Measurements from ENCODE around the gene HPS4. TPM values are rescaled to one million over a fixed set of nuclear protein-coding genes. Genes with fewer than 3 reads are reported as not detected.
A peak's percentile ranks its signal among the peaks of the same experiment; 100 is the strongest.

The HPS4 gene
- total and polyA plus RNA-seq, 11 donors: 6.2 to 15.0 (median 9.3) TPM

DNA sequence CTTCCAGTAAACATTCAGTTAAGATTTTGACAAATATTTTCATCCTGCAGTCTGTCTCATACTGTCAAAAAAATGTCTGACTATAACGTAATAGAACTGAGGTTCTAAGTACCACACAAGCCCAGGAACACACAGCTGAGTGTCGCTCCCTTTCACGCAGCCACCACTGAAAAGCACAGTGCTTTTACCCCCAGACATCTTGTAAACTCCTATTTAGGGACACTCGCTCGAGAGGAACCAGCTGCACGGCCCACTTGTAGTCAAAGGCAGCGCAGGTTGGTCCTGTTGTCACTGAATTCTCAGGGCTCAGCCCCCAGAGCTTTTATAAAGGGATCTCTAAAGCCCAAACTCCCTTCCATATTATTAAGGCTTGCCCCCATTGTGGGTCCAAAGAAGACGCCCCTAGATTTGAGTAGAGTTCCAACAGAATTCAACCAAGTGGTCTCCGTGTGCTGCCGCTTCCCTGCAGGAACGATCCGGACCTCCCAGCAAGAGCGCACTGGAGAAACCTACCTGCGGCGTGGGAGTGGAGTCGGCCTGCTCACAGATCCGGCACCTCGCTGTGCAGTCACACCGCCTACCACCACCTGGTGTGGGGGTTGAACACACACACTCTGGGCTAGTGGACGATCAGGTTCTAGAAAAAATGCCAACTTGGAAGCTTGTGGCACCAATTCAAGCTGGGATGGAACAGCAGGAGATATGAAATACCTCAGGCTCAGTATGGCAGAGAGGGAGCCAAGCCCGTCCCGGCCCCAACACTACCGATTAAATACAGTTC lies 31.2 kb downstream of the HPS4 start:
- TF ChIP-seq, protein P1, sequence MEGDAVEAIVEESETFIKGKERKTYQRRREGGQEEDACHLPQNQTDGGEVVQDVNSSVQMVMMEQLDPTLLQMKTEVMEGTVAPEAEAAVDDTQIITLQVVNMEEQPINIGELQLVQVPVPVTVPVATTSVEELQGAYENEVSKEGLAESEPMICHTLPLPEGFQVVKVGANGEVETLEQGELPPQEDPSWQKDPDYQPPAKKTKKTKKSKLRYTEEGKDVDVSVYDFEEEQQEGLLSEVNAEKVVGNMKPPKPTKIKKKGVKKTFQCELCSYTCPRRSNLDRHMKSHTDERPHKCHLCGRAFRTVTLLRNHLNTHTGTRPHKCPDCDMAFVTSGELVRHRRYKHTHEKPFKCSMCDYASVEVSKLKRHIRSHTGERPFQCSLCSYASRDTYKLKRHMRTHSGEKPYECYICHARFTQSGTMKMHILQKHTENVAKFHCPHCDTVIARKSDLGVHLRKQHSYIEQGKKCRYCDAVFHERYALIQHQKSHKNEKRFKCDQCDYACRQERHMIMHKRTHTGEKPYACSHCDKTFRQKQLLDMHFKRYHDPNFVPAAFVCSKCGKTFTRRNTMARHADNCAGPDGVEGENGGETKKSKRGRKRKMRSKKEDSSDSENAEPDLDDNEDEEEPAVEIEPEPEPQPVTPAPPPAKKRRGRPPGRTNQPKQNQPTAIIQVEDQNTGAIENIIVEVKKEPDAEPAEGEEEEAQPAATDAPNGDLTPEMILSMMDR (IDR thresholded peaks at IDR 0.05): no peak
- TF ChIP-seq POLR2A (IDR thresholded peaks at IDR 0.05): no peak
- intact Hi-C loops (cut with DNase I): loop anchor here in 1 of 10 donors (10.0 kb wide), 1 partner anchor 48 kb away; no protein-coding TSS in a partner anchor
- ATAC-seq (no peak), DNase-seq (no peak)
- Histone ChIP-seq H3K4me1 (peaks cover 0 to 8% (median 0%) of the 10 kb centered on the region in 12 donors), H3K36me3 (peaks cover 3 to 62% (median 54%) of the 10 kb centered on the region in 9 donors), H3K9me3 (no peaks in the 10 kb centered on the region), H3K27me3 (no peaks in the 10 kb centered on the region), H3K4me3 (no peak overlapping the region), H3K27ac (no peak overlapping the region)
- 92 to 94% (median 93%) methylated on average over 22 to 23 of the region's 23 CpGs for WGBS, 4 donors

DNA sequence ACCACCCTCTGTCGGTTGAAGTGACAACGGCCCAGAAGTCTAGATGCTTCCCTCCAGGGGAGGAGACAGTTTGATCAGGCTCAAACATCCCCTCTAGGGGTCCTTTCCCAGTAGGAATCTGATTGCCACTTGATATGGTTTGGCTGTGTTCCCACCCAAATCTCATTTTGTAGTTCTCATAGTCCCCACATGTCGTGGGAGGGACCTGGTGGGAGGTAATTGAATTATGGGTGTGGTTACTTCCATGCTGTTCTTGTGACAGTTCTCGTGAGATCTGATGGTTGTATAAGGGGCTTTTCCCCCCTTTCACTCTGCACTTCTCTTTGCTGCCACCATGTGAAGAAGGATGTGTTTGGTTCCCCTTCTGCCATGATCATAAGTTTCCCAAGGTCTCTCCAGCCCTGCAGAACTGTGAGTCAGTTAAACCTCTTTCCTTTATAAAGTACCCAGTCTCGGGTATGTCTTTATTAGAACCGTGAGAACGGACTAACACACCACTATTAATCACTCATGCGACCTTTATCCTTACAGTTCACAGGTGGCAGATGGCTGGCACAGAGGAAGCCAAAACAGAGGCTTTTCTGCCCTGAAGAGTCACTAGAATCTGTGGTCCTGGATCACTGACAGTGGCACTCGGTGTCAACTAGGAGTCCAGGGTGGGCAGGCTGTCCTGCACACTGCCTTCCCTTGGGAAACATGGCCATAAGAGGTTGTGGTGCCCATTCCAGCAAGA lies 33.0 kb downstream of the HPS4 start:
- H3K9me3 ChIP-seq: no peaks in the 10 kb centered on the region
- no peaks in the 10 kb centered on the region for H3K27me3 ChIP-seq
- no peak overlapping the region for H3K27ac ChIP-seq
- H3K36me3 ChIP-seq: peaks cover 3 to 44% (median 36%) of the 10 kb centered on the region in 9 donors
- intact Hi-C loops (cut with DNase I): loop anchor here in 1 of 10 donors (10.0 kb wide), 1 partner anchor 46 kb away; no protein-coding TSS in a partner anchor
- ATAC-seq (no peak), DNase-seq (no peak)
- 81 to 89% (median 83%) methylated on average over 9 of the region's 9 CpGs for whole genome bisulfite sequencing, 4 donors
- H3K4me3 ChIP-seq: no peak overlapping the region
- H3K4me1 ChIP-seq: peaks cover 0 to 8% (median 0%) of the 10 kb centered on the region in 12 donors
- TF ChIP-seq, protein P1 (IDR thresholded peaks at IDR 0.05): no peak
- no peak for TF ChIP-seq POLR2A (IDR thresholded peaks at IDR 0.05)

DNA sequence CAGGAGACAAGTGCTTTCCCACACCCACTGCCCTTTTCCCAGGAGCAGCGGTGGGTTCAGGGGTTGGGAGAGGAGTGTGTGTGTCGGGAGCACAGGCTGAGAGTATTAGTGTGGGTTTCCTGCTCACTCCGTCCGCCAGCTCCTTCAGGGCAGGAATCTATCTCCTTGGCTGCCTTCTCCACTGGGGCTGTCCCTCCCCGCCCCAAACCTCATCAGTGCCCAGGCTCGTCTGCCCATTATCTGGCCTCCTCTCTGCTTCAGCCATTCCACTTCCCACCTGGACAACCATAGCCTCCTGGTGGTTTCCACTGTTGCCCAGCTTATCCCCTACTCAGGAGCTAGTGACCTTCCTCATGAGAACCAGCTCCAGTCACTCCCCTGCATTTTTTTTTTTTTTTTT lies 34.6 kb downstream of the HPS4 start:
- peaks cover 0 to 8% (median 0%) of the 10 kb centered on the region in 12 donors for H3K4me1 ChIP-seq
- TF ChIP-seq, protein P1 (IDR thresholded peaks at IDR 0.05): no peak
- no peak for TF ChIP-seq POLR2A (IDR thresholded peaks at IDR 0.05)
- WGBS, 4 donors: 37 to 64% (median 54%) methylated on average over 6 of the region's 6 CpGs
- no peak overlapping the region for H3K27ac ChIP-seq
- H3K27me3 ChIP-seq: no peaks in the 10 kb centered on the region
- H3K4me3 ChIP-seq: no peak overlapping the region
- DNase-seq (no peak), ATAC-seq (peak in 1 of 4 donors; percentile 24)
- peaks cover 3 to 38% (median 31%) of the 10 kb centered on the region in 9 donors for H3K36me3 ChIP-seq
- H3K9me3 ChIP-seq: no peaks in the 10 kb centered on the region
- intact Hi-C loops (cut with DNase I): no loop called here

DNA sequence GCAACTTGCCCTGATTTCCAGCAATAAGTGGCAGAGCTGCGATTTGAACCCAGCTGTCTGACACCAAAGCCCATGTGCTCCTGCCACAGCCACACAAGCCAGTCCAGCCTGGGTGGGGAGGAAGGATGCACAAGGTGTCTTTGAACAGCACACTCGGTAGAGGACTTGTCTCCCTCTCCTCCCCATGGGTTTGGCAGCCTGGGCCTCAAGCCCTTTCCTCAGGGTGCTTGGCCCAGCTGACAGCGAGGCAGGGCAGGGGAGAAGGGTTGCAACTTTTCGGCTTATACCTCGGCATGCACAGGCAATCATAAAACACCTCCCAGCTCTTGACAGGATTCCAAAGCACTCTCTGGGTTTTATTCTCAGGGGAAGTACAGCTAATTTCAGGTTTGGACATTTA lies 35.2 kb downstream of the HPS4 start:
- peaks cover 0 to 8% (median 0%) of the 10 kb centered on the region in 12 donors for H3K4me1 ChIP-seq
- intact Hi-C loops (cut with DNase I): no loop called here
- DNase-seq: no peak
- no peak for TF ChIP-seq POLR2A (IDR thresholded peaks at IDR 0.05)
- TF ChIP-seq, protein P1 (IDR thresholded peaks at IDR 0.05): no peak
- WGBS, 4 donors: 34 to 52% (median 40%) methylated on average over 4 to 5 of the region's 5 CpGs
- H3K27ac ChIP-seq: no peak overlapping the region
- H3K4me3 ChIP-seq: no peak overlapping the region
- no peak for ATAC-seq
- no peaks in the 10 kb centered on the region for H3K9me3 ChIP-seq
- no peaks in the 10 kb centered on the region for H3K27me3 ChIP-seq
- H3K36me3 ChIP-seq: peaks cover 3 to 32% (median 25%) of the 10 kb centered on the region in 9 donors

Measured in heart left ventricle (tissue), 16 donors.